IMR-90 (cell line): ENCODE measurements around the gene DHCR24. TPM values are rescaled to one million over a fixed set of nuclear protein-coding genes. Genes with fewer than 3 reads are reported as not detected.

ENCODE experiments used
- ATAC-seq: fragments of 200-7000 bp; cut with Tn5 transposase; 2 replicates; pipeline ENCODE4 v1.9.1; 2020; ENCODE audit warnings: low read depth, mild to moderate bottlenecking, moderate library complexity
- BruUV-seq: library from RNA; stranded (reverse); fragments of 400-500 nt; replicated peaks from 2 replicates; lab custom pipeline; 2021; lab: Mats Ljungman, UMichigan
- CTCF ChIA-PET: fragments of 300-600 bp; formaldehyde crosslinking; extraction: SDS; loops from one replicate; lab custom pipeline; 2021; ENCODE audit warnings: antibody characterized with exemption; lab: Yijun Ruan, JAX
- POLR2A ChIA-PET: fragments of 300-600 bp; sonication (Branson Sonifier 250); formaldehyde crosslinking; loops from one replicate; lab custom pipeline; 2022; ENCODE audit warnings: antibody characterized with exemption; ENCODE audit not compliant: unreplicated experiment; lab: Charles Lee
- DNase-seq: peaks from one replicate; pipeline ENCODE4 v3.0.0; 2013
- H2AFZ ChIP-seq: replicated peaks from 2 replicates; pipeline ENCODE3; 2013; ENCODE audit warnings: low read length, mild to moderate bottlenecking; ENCODE audit not compliant: poor library complexity
- H2AK5ac ChIP-seq: 2 replicates; pipeline ENCODE4 v1.6.1; 2013; ENCODE audit warnings: low read depth, low read length, inconsistent platforms
- H2AK9ac ChIP-seq: replicated peaks from 2 replicates; pipeline ENCODE3; 2013; ENCODE audit warnings: mild to moderate bottlenecking, low read depth, low read length, moderate library complexity; ENCODE audit not compliant: poor library complexity
- H2BK120ac ChIP-seq: 2 replicates; pipeline ENCODE4 v1.6.1; 2013; ENCODE audit warnings: low read depth, low read length, inconsistent platforms
- H2BK15ac ChIP-seq: 3 replicates; pipeline ENCODE4 v1.6.1; 2013; ENCODE audit warnings: low read depth, low read length, inconsistent platforms
- H2BK20ac ChIP-seq: 2 replicates; pipeline ENCODE4 v1.6.1; 2013; ENCODE audit warnings: low read depth, mild to moderate bottlenecking, inconsistent platforms, low read length, moderate library complexity
- H2BK5ac ChIP-seq: 2 replicates; pipeline ENCODE4 v1.6.1; 2013; ENCODE audit warnings: mild to moderate bottlenecking, low read depth, low read length, inconsistent platforms; ENCODE audit not compliant: poor library complexity, severe bottlenecking
- H3K14ac ChIP-seq: replicated peaks from 2 replicates; pipeline ENCODE4 v1.6.1; 2013; ENCODE audit warnings: low read depth, low read length, inconsistent platforms
- H3K18ac ChIP-seq: 2 replicates; pipeline ENCODE4 v1.6.1; 2013; ENCODE audit warnings: low read depth, low read length, control low read depth
- H3K23ac ChIP-seq: 2 replicates; pipeline ENCODE4 v1.6.1; 2013; ENCODE audit warnings: low read depth, low read length, inconsistent platforms
- H3K27ac ChIP-seq: 2 replicates; pipeline ENCODE4 v1.5.1; 2013; ENCODE audit warnings: mild to moderate bottlenecking, control low read depth, low read length; ENCODE audit not compliant: insufficient read depth
- H3K27me3 ChIP-seq: 2 replicates; pipeline ENCODE4 v1.6.1; 2013; ENCODE audit warnings: low read length; ENCODE audit not compliant: control insufficient read depth, insufficient read depth
- H3K36me3 ChIP-seq: 2 replicates; pipeline ENCODE4 v1.6.1; 2013; ENCODE audit warnings: low read length, mixed read lengths; ENCODE audit not compliant: control insufficient read depth, insufficient read depth
- H3K4ac ChIP-seq: 2 replicates; pipeline ENCODE4 v1.6.1; 2013; ENCODE audit warnings: low read depth, low read length, inconsistent platforms
- H3K4me1 ChIP-seq: 2 replicates; pipeline ENCODE4 v1.6.1; 2013; ENCODE audit warnings: low read length, mixed read lengths; ENCODE audit not compliant: control insufficient read depth, insufficient read depth
- H3K4me2 ChIP-seq: 2 replicates; pipeline ENCODE4 v1.6.1; 2013; ENCODE audit warnings: low read depth, mild to moderate bottlenecking, control low read depth, low read length, moderate library complexity
- H3K4me3 ChIP-seq: 2 replicates; pipeline ENCODE4 v1.5.1; 2013; ENCODE audit warnings: low read depth, mild to moderate bottlenecking, control low read depth, low read length, moderate library complexity; ENCODE audit not compliant: insufficient read depth
- H3K56ac ChIP-seq: 2 replicates; pipeline ENCODE4 v1.6.1; 2013; ENCODE audit warnings: low read length, inconsistent platforms; ENCODE audit not compliant: insufficient read depth; ENCODE audit errors: extremely low read depth
- H3K79me1 ChIP-seq, 2 experiments: 2 replicates each; pipeline ENCODE4 v1.6.1; 2013; ENCODE audit warnings: low read length in 2 of 2, inconsistent platforms in 1 of 2, low read depth in 1 of 2
- H3K9ac ChIP-seq: 2 replicates; pipeline ENCODE4 v1.6.1; 2013; ENCODE audit warnings: low read depth, low read length, control low read depth
- H3K9me1 ChIP-seq: 2 replicates; pipeline ENCODE4 v1.6.1; 2013; ENCODE audit warnings: low read length, inconsistent platforms; ENCODE audit not compliant: insufficient read depth
- H3K9me3 ChIP-seq: 2 replicates; pipeline ENCODE4 v1.6.1; 2013; ENCODE audit warnings: low read length; ENCODE audit not compliant: control insufficient read depth, insufficient read depth
- H4K20me1 ChIP-seq: 2 replicates; pipeline ENCODE4 v1.6.1; 2013; ENCODE audit warnings: low read length, inconsistent platforms; ENCODE audit not compliant: insufficient read depth
- H4K5ac ChIP-seq: 2 replicates; pipeline ENCODE4 v1.6.1; 2013; ENCODE audit warnings: mild to moderate bottlenecking, low read depth, low read length, control low read depth
- H4K8ac ChIP-seq, 2 experiments: 2 replicates each; pipeline ENCODE4 v1.6.1; 2013; ENCODE audit warnings: low read depth in 2 of 2, low read length in 2 of 2, control low read depth in 1 of 2, inconsistent platforms in 1 of 2
- H4K91ac ChIP-seq: 2 replicates; pipeline ENCODE4 v1.6.1; 2013; ENCODE audit warnings: low read depth, low read length, inconsistent platforms; ENCODE audit not compliant: insufficient read depth
- CEBPB ChIP-seq: IDR thresholded peaks from 2 replicates; pipeline ENCODE4 v1.6.1; 2012; ENCODE audit warnings: low read depth, low read length, improper control_type of control experiment
- MAFK ChIP-seq: IDR thresholded peaks from 2 replicates; pipeline ENCODE4 v1.6.1; 2012; ENCODE audit warnings: low read depth, low read length, improper control_type of control experiment
- WGBS, 2 experiments: methylation state at CpG; one replicate each; pipeline versions ENCODE4 v1.1.5 to v1.1.7; 2013; ENCODE audit warnings: missing lambda C conversion rate in 2 of 2; ENCODE audit not compliant: insufficient read length in 1 of 2; ENCODE audit errors: extremely low coverage in 2 of 2; 5-methylcytosine and 5-hydroxymethylcytosine counted together
- dilution Hi-C: fragments of 300-500 bp; cut with HindIII; formaldehyde crosslinking; loops from one replicate; pipeline ENCODE4 v1.14.3; 2018; ENCODE audit warnings: low sequenced_read_pairs; ENCODE audit not compliant: unreplicated experiment
- in situ Hi-C: fragments of 300-500 bp; cut with MboI; formaldehyde crosslinking; loops from 3 replicates; pipeline ENCODE4 v1.14.3; 2019; ENCODE audit warnings: low sequenced_read_pairs, inconsistent platforms, mixed read lengths
- intact Hi-C: fragments of 100-400 bp; cut with micrococcal nuclease; formaldehyde crosslinking; loops from 2 replicates; pipeline ENCODE4 v1.10.0; 2022
- polyA plus RNA-seq, 3 experiments: library from polyadenylated mRNA; depleted of rRNA; stranded (reverse); fragments of >200 nt; gene quantifications; 2 replicates each; pipeline ENCODE4 v1.2.3, GENCODE V29; 2012; ENCODE audit warnings: low replicate concordance in 1 of 3
- total RNA-seq: library from RNA; depleted of rRNA; stranded (reverse); fragments of >200 nt; gene quantifications from 2 replicates; pipeline ENCODE4 v1.2.3, GENCODE V29; 2012

DHCR24 gene
- total and polyA plus RNA-seq, 2 of the 4 experiments (the other 2 are of a cell fraction) = 130 to 194 TPM

- no peak overlapping the region for H3K27ac ChIP-seq
- H3K27me3 ChIP-seq = peaks cover 2% of the 10 kb centered on the region
- WGBS, 2 experiments = 0% methylated on average over 1 of the region's 2 CpGs; no CpG with 5 or more reads in 1 of the 2 experiments
- peak overlapping the region; percentile 71; the same call in 1 of the 2 replicates for H2BK120ac ChIP-seq
- peak; percentile 95 for ATAC-seq
- peak overlapping the region; percentile 77; the same call in 1 of the 2 replicates for H2BK20ac ChIP-seq
- dilution Hi-C loops = no loop called here
- H4K5ac ChIP-seq = no peak overlapping the region
- H4K8ac ChIP-seq = peak overlapping the region in 1 of 2 experiments; percentile 75; a peak in 2 of 4 replicates
- no peak overlapping the region for H3K9ac ChIP-seq
- no peak overlapping the region for H3K4me3 ChIP-seq
- peaks cover 3% of the 10 kb centered on the region; the same call in 1 of the 2 replicates for H3K4me1 ChIP-seq
- no peak overlapping the region for H2BK15ac ChIP-seq
- H3K79me1 ChIP-seq = no peaks in the 10 kb centered on the region
- H4K91ac ChIP-seq = 0 out of 2 replicates have a peak overlapping the region, but pooled peaks have one; percentile 59
- peak overlapping the region; percentile 58; the same call in 1 of the 2 replicates for H3K18ac ChIP-seq
- H2AK9ac ChIP-seq = no peak overlapping the region
- H3K4me2 ChIP-seq = peak overlapping the region; percentile 32; the same call in 1 of the 2 replicates
- intact Hi-C loops = no loop called here
- CTCF ChIA-PET = interaction anchor here (1.1 to 1.3 kb wide), 2 partner anchors 16 to 32 kb away, joined by 3 to 5 read pairs; no protein-coding TSS in a partner anchor
- in situ Hi-C loops = no loop called here
- no peak overlapping the region; the same call in 1 of the 2 replicates for H3K4ac ChIP-seq
- no peaks in the 10 kb centered on the region for H3K36me3 ChIP-seq
- no peaks in the 10 kb centered on the region for H3K9me3 ChIP-seq
- no peak overlapping the region for H3K14ac ChIP-seq
- H3K56ac ChIP-seq = no peak overlapping the region
- POLR2A ChIA-PET = interaction anchor here (0.8 kb wide), 1 partner anchor 18 kb away, joined by 3 read pairs; the partner anchor contains the start of gene DHCR24
- no peak for TF ChIP-seq CEBPB
- peak; percentile 90 for TF ChIP-seq MAFK
- no peak overlapping the region for H2AK5ac ChIP-seq
- no peaks in the 10 kb centered on the region for H4K20me1 ChIP-seq
- BruUV-seq = no TSS peak
- no peak overlapping the region for H3K23ac ChIP-seq
- peak overlapping the region; percentile 81 for H2BK5ac ChIP-seq
- H3K9me1 ChIP-seq = peaks cover 8% of the 10 kb centered on the region
- H2AFZ ChIP-seq = no peak overlapping the region
- peak; percentile 82 for DNase-seq
These were observed 17.6 kb upstream of the DHCR24 start for GRCh38 chr1:54904476-54905048.
